HCT116 (cell line): ENCODE measurements around the gene ZNF501. TPM values are rescaled to one million over a fixed set of nuclear protein-coding genes. Genes with fewer than 3 reads are reported as not detected.

Source experiments
- ATAC-seq: fragments of 200-7000 bp; cut with Tn5 transposase; 2 replicates; pipeline ENCODE4 v1.9.1; 2020; ENCODE audit warnings: mild to moderate bottlenecking, moderate library complexity
- BruUV-seq: library from RNA; stranded (reverse); fragments of 400-500 nt; replicated peaks from 2 replicates; lab custom pipeline; 2021; lab: Mats Ljungman, UMichigan
- CTCF ChIA-PET: fragments of 300-600 bp; sonication (Branson Sonifier 250); formaldehyde crosslinking; loops from one replicate; lab custom pipeline; 2021; ENCODE audit warnings: antibody characterized with exemption; lab: Charles Lee
- POLR2A ChIA-PET: fragments of 300-600, 350-600 bp; sonication (Branson Sonifier 250); formaldehyde crosslinking; loops from one replicate; lab custom pipeline; 2021; ENCODE audit warnings: antibody characterized with exemption; lab: Charles Lee
- RAD21 ChIA-PET, 2 experiments: fragments of 300-600 bp; sonication (Branson Sonifier 250); formaldehyde crosslinking; loops; one replicate each; lab custom pipeline; 2023; ENCODE audit warnings: low total read pairs in 2 of 2; ENCODE audit not compliant: uncharacterized antibody in 2 of 2, unreplicated experiment in 2 of 2, low non-redundant PET in 1 of 2; lab: Charles Lee
- DNase-seq: peaks from one replicate; pipeline ENCODE4 v3.0.0-alpha.2; 2010; ENCODE audit warnings: low read depth, low spot score
- H2AFZ ChIP-seq: fragments of 200-600 bp; shearing (Covaris generic), sonication (generic); 2 replicates; pipeline ENCODE4 v1.6.1; 2017; ENCODE audit warnings: low read depth, mixed run types, mixed read lengths, antibody characterized with exemption, low read length; ENCODE audit not compliant: poor library complexity, severe bottlenecking
- H3K27ac ChIP-seq: 2 replicates; pipeline ENCODE4 v1.5.1; 2012; ENCODE audit warnings: low read depth, low read length
- H3K27me3 ChIP-seq: fragments of 200-600 bp; sonication (generic); 2 replicates; pipeline ENCODE4 v1.6.1; 2016; ENCODE audit warnings: mixed run types, low read length, mixed read lengths; ENCODE audit not compliant: insufficient read depth
- H3K36me3 ChIP-seq, 2 experiments: fragments of 200-500 bp in 1 of 2; fragments of 200-600 bp in 1 of 2; sonication (Bioruptor generic) in 1 of 2; sonication (generic) in 1 of 2; 2 replicates each; pipeline versions ENCODE4 v1.5.1 to v1.6.1; 2014 to 2016; ENCODE audit warnings: low read length in 2 of 2, inconsistent platforms in 1 of 2, mixed read lengths in 1 of 2, mixed run types in 1 of 2; ENCODE audit not compliant: insufficient read depth in 2 of 2, control insufficient read depth in 1 of 2
- H3K4me1 ChIP-seq, 2 experiments: fragments of 200-600 bp in 1 of 2; sonication (generic) in 1 of 2; 2 replicates each; pipeline versions ENCODE4 v1.5.1 to v1.6.1; 2012 to 2017; ENCODE audit warnings: low read length in 2 of 2, inconsistent platforms in 1 of 2, mild to moderate bottlenecking in 1 of 2, mixed read lengths in 1 of 2, mixed run types in 1 of 2, moderate library complexity in 1 of 2; ENCODE audit not compliant: insufficient read depth in 2 of 2, control insufficient read depth in 1 of 2
- H3K4me2 ChIP-seq: fragments of 200-600 bp; sonication (generic); 2 replicates; pipeline ENCODE4 v1.6.1; 2017; ENCODE audit warnings: mixed run types, low read length, mixed read lengths
- H3K4me3 ChIP-seq, 2 experiments: fragments of 200-600 bp in 1 of 2; sonication (generic) in 1 of 2; replicated peaks in 1 of 2; 2 replicates each; pipeline ENCODE4 v1.5.1; 2011 to 2016; ENCODE audit warnings: low read length in 2 of 2, control low read depth in 1 of 2, low read depth in 1 of 2, mild to moderate bottlenecking in 1 of 2, mixed read lengths in 1 of 2, mixed run types in 1 of 2
- H3K79me2 ChIP-seq: fragments of 200-600 bp; sonication (generic); 2 replicates; pipeline ENCODE4 v1.6.1; 2017; ENCODE audit warnings: mild to moderate bottlenecking, mixed run types, low read length, moderate library complexity, mixed read lengths; ENCODE audit not compliant: insufficient read depth
- H3K9ac ChIP-seq: fragments of 200-600 bp; sonication (generic); 2 replicates; pipeline ENCODE4 v1.6.1; 2016; ENCODE audit warnings: low read length, mixed read lengths
- H3K9me2 ChIP-seq: fragments of 200-600 bp; sonication (generic), shearing (Covaris generic); 2 replicates; pipeline ENCODE4 v1.6.1; 2017; ENCODE audit warnings: mixed run types, mild to moderate bottlenecking, moderate library complexity; ENCODE audit not compliant: insufficient read depth
- H3K9me3 ChIP-seq, 2 experiments: fragments of 200-500 bp in 1 of 2; fragments of 200-600 bp in 1 of 2; sonication (Bioruptor generic) in 1 of 2; sonication (generic) in 1 of 2; 2 replicates each; pipeline ENCODE4 v1.6.1; 2014 to 2017; ENCODE audit warnings: low read length in 2 of 2, mixed read lengths in 2 of 2, inconsistent platforms in 1 of 2, low read depth in 1 of 2, mild to moderate bottlenecking in 1 of 2, mixed run types in 1 of 2, moderate library complexity in 1 of 2; ENCODE audit not compliant: control insufficient read depth in 1 of 2, insufficient read depth in 1 of 2
- H4K20me1 ChIP-seq: fragments of 200-600 bp; sonication (generic), shearing (Covaris generic); 2 replicates; pipeline ENCODE4 v1.6.1; 2017; ENCODE audit warnings: mixed run types, mild to moderate bottlenecking, moderate library complexity; ENCODE audit not compliant: insufficient read depth
- CBX3 ChIP-seq: IDR thresholded peaks from 2 replicates; pipeline ENCODE4 v1.6.1; 2012; ENCODE audit warnings: low read depth
- CEBPB ChIP-seq: IDR thresholded peaks from 2 replicates; pipeline ENCODE4 v1.6.1; 2012; ENCODE audit warnings: low read depth
- JUND ChIP-seq: IDR thresholded peaks from 2 replicates; pipeline ENCODE4 v1.6.1; 2012
- SIN3A ChIP-seq: IDR thresholded peaks from 2 replicates; pipeline ENCODE4 v1.6.1; 2012; ENCODE audit warnings: low read depth
- SP1 ChIP-seq: IDR thresholded peaks from 2 replicates; pipeline ENCODE4 v1.6.1; 2012; ENCODE audit warnings: low read depth
- SRF ChIP-seq: IDR thresholded peaks from 2 replicates; pipeline ENCODE4 v1.6.1; 2012; ENCODE audit warnings: low read depth
- TCF7L2 ChIP-seq: IDR thresholded peaks from 2 replicates; pipeline ENCODE4 v1.7.0; 2011; ENCODE audit warnings: borderline replicate concordance, inconsistent platforms; ENCODE audit not compliant: insufficient read depth, insufficient read length; ENCODE audit errors: extremely low read depth
- YY1 ChIP-seq: IDR thresholded peaks from 2 replicates; pipeline ENCODE4 v1.6.1; 2011; ENCODE audit warnings: low read length, low read depth, moderate library complexity, mild to moderate bottlenecking; ENCODE audit not compliant: insufficient replicate concordance; ENCODE audit errors: extremely low read depth
- intact Hi-C: fragments of 100-400 bp; cut with micrococcal nuclease; formaldehyde crosslinking; loops from 2 replicates; pipeline ENCODE4 v1.10.0; 2022
- total RNA-seq: library from RNA; stranded (reverse); gene quantifications from one replicate; pipeline ENCODE4 v1.2.1, GENCODE V29; 2021; ENCODE audit not compliant: unreplicated experiment
- TF ChIP-seq, protein P1 (sequence below), 3 experiments: fragments of 200-600 bp in 1 of 3; sonication (generic) in 1 of 3; IDR thresholded peaks in 2 of 3; conservative IDR thresholded peaks in 1 of 3; 2 replicates each; pipeline ENCODE4 v1.5.1; 2012 to 2017; ENCODE audit warnings: low read depth in 2 of 3, low read length in 2 of 3, antibody characterized with exemption in 1 of 3, borderline replicate concordance in 1 of 3, control low read depth in 1 of 3, mild to moderate bottlenecking in 1 of 3, mixed read lengths in 1 of 3, mixed run types in 1 of 3, moderate library complexity in 1 of 3; ENCODE audit not compliant: insufficient read depth in 1 of 3
- TF ChIP-seq, protein P2 (sequence below): IDR thresholded peaks from 2 replicates; pipeline ENCODE4 v1.6.1; 2012

Gene ZNF501
- total RNA-seq, 1 experiment from 2014 or later: 0.12 TPM

DNA sequence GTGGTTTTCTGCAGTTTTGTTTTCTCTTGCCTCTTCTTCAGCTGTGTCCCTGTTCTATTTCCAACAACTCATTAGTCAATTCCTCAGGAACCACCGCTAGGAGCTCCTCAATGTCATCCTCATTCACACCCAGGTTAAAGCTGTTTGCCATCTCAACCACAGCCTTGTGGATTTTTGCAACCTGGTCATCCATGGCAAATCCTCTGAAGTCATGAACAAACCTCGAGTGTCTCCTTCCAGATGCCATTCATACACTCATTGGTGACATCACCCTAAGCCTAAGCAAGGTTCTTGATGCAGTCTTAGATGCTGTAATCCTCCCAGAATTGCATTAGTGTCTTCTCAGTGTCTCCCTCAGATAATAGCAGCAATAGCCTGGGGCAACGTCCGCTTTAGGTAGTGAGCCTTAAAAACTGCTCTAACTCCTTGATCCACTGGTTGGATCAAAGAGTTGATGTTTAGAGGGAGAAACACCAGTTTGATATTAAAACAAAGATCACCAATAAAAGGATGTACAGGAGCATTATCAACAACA lies 48.4 kb upstream of the ZNF501 start:
- ChIA-PET CTCF (no interaction called here), POLR2A (no interaction called here), RAD21 (no interaction called here)
- TF ChIP-seq SIN3A (no peak), CEBPB (no peak), JUND (no peak), YY1 (no peak), TCF7L2 (no peak), SP1 (no peak), SRF (no peak), CBX3 (no peak)
- TF ChIP-seq, protein P1, sequence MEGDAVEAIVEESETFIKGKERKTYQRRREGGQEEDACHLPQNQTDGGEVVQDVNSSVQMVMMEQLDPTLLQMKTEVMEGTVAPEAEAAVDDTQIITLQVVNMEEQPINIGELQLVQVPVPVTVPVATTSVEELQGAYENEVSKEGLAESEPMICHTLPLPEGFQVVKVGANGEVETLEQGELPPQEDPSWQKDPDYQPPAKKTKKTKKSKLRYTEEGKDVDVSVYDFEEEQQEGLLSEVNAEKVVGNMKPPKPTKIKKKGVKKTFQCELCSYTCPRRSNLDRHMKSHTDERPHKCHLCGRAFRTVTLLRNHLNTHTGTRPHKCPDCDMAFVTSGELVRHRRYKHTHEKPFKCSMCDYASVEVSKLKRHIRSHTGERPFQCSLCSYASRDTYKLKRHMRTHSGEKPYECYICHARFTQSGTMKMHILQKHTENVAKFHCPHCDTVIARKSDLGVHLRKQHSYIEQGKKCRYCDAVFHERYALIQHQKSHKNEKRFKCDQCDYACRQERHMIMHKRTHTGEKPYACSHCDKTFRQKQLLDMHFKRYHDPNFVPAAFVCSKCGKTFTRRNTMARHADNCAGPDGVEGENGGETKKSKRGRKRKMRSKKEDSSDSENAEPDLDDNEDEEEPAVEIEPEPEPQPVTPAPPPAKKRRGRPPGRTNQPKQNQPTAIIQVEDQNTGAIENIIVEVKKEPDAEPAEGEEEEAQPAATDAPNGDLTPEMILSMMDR (IDR thresholded peaks at IDR 0.05 in 2 of 3, conservative IDR thresholded peaks at IDR 0.05 in 1 of 3; ENCODE audit: borderline replicate concordance in 1 of 3, insufficient read depth in 1 of 3, low read depth in 2 of 3, low read length in 2 of 3): no peak
- TF ChIP-seq, protein P2, sequence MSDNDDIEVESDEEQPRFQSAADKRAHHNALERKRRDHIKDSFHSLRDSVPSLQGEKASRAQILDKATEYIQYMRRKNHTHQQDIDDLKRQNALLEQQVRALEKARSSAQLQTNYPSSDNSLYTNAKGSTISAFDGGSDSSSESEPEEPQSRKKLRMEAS: no peak
- Histone ChIP-seq H3K79me2 (no peaks in the 10 kb centered on the region), H3K9me3 (no peaks in the 10 kb centered on the region), H3K27ac (no peak overlapping the region), H3K4me1 (no peaks in the 10 kb centered on the region), H3K9me2 (no peaks in the 10 kb centered on the region), H3K4me2 (no peak overlapping the region), H3K9ac (no peak overlapping the region), H4K20me1 (no peaks in the 10 kb centered on the region), H3K4me3 (no peak overlapping the region), H3K27me3 (no peaks in the 10 kb centered on the region), H2AFZ (no peak overlapping the region), H3K36me3 (no peaks in the 10 kb centered on the region)
- BruUV-seq: no TSS peak
- ATAC-seq: no peak
- DNase-seq: no peak
- intact Hi-C loops: no loop called here
